ENCODE results near the gene PINLYP.
"Not testable (repeated sequence)": the region's sequence is repeated elsewhere in the genome, so short reads cannot be mapped to it uniquely, and the experiment has no call there.

The PINLYP gene

GRCh38 chr19:43547926-43548325 is 27.7 kb upstream of the PINLYP start:
- DNase-seq (ENCODE audit: low read depth in 1 of 2, low spot score in 1 of 2) = not testable (repeated sequence)

GRCh38 chr19:43548706-43549105 is 26.9 kb upstream of the PINLYP start:
- DNase-seq (ENCODE audit: low read depth in 1 of 2, low spot score in 1 of 2) = no peak

GRCh38 chr19:43551399-43552197 is 24.0 kb upstream of the PINLYP start:
- no peak for DNase-seq (ENCODE audit: low read depth in 1 of 2, low spot score in 1 of 2)

GRCh38 chr19:43552198-43552450 is 23.5 kb upstream of the PINLYP start:
- DNase-seq (ENCODE audit: low read depth in 1 of 2, low spot score in 1 of 2) = no peak

GRCh38 chr19:43552616-43553015 is 23.0 kb upstream of the PINLYP start:
- DNase-seq (ENCODE audit: low read depth in 1 of 2, low spot score in 1 of 2) = no peak

- DNase-seq (ENCODE audit: low read depth in 1 of 2, low spot score in 1 of 2) = no peak
These were observed 21.9 kb upstream of the PINLYP start for GRCh38 chr19:43553656-43554055.

- DNase-seq (ENCODE audit: low read depth in 1 of 2, low spot score in 1 of 2) = no peak
These were observed 21.2 kb upstream of the PINLYP start for GRCh38 chr19:43554317-43554895.

- DNase-seq (ENCODE audit: low read depth in 1 of 2, low spot score in 1 of 2) = peak; percentile 57 to 65
These were observed 20.3 kb upstream of the PINLYP start for GRCh38 chr19:43555185-43555770.

- no peak for DNase-seq (ENCODE audit: low read depth in 1 of 2, low spot score in 1 of 2)
These were observed 14.9 kb upstream of the PINLYP start for GRCh38 chr19:43560687-43561086.

- no peak for DNase-seq (ENCODE audit: low read depth in 1 of 2, low spot score in 1 of 2)
These were observed 14.2 kb upstream of the PINLYP start for GRCh38 chr19:43561139-43561970.

- no peak for DNase-seq (ENCODE audit: low read depth in 1 of 2, low spot score in 1 of 2)
These were observed 13.3 kb upstream of the PINLYP start for GRCh38 chr19:43562226-43562697.

GRCh38 chr19:43562698-43563241 is 12.8 kb upstream of the PINLYP start:
- peak; percentile 24 to 56 for DNase-seq (ENCODE audit: low read depth in 1 of 2, low spot score in 1 of 2)

GRCh38 chr19:43563816-43564457 is 11.7 kb upstream of the PINLYP start:
- no peak for DNase-seq (ENCODE audit: low read depth in 1 of 2, low spot score in 1 of 2)

- DNase-seq (ENCODE audit: low read depth in 1 of 2, low spot score in 1 of 2) = no peak
These were observed 10.8 kb upstream of the PINLYP start for GRCh38 chr19:43564800-43565199.

GRCh38 chr19:43569657-43570056 is 5.9 kb upstream of the PINLYP start:
- no peak for DNase-seq (ENCODE audit: low read depth in 1 of 2, low spot score in 1 of 2)

GRCh38 chr19:43570174-43570791 is 5.3 kb upstream of the PINLYP start:
- DNase-seq (ENCODE audit: low read depth in 1 of 2, low spot score in 1 of 2) = no peak

- no peak for DNase-seq (ENCODE audit: low read depth in 1 of 2, low spot score in 1 of 2)
These were observed 3.4 kb upstream of the PINLYP start for GRCh38 chr19:43572171-43572588.

GRCh38 chr19:43574424-43575155 is 1.0 kb upstream of the PINLYP start:
- DNase-seq (ENCODE audit: low read depth in 1 of 2, low spot score in 1 of 2) = no peak

- DNase-seq (ENCODE audit: low read depth in 1 of 2, low spot score in 1 of 2) = no peak
These were observed 616 bp downstream of the PINLYP start for GRCh38 chr19:43575955-43576878.

Measured in stimulated activated CD4-positive, alpha-beta T cell treated with anti-CD3 and anti-CD28 coated beads, Interleukin-15, amount 100 ng/mL, for 1 hour (primary cell).